KBM-7 (cell line): ENCODE measurements around the gene RELN.

ENCODE experiments used
- DNase-seq: peaks from one replicate; pipeline ENCODE4 v3.0.0-alpha.2; 2015
- in situ Hi-C: fragments of 300-500 bp; cut with MboI; formaldehyde crosslinking; loops from 2 replicates; pipeline ENCODE4 v1.14.3; 2020; ENCODE audit warnings: low sequenced_read_pairs, low pct_unique_long_range_greater_than_20kb, mixed read lengths

RELN gene

DNA sequence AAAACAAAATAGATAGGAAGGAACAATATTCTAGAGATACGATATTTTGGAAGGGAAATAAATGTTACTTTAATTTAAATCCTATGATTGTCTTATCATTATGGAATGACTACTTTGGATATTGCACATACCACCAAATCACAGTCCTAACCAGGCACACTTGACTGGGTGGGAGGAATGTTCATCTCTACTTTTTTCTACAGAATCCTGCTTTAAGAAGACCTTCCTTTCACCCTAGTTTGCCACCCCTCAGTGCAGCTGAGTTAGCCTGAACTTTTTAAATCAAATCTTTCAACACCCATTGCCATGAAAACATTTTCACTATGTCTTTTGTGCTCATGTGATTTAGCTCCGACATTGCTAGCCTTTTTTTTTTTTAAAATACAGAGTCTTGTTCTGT is 38.1 kb downstream of the RELN start:
- in situ Hi-C loops, result no loop called here
- DNase-seq, result no peak

DNA sequence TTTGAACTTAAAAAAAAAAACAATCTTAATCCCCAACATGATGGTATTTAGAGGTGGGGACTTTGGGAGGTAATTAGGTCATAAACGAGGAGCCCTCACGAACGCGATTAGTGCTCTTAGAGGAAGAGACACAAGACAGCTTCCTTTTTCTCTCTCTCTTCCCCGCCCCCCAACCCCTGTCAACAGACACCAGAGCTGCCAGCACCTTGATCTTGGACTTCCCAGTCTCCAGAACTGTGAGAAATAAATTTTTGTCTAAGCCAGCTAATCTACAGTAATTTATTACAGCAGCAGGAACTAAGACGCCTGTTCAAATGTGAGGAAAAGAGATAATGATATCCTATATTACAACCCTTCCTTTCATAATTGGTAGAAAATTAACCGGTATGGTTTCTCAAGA is 40.1 kb downstream of the RELN start:
- peak; percentile 0 for DNase-seq
- in situ Hi-C loops, result no loop called here

DNA sequence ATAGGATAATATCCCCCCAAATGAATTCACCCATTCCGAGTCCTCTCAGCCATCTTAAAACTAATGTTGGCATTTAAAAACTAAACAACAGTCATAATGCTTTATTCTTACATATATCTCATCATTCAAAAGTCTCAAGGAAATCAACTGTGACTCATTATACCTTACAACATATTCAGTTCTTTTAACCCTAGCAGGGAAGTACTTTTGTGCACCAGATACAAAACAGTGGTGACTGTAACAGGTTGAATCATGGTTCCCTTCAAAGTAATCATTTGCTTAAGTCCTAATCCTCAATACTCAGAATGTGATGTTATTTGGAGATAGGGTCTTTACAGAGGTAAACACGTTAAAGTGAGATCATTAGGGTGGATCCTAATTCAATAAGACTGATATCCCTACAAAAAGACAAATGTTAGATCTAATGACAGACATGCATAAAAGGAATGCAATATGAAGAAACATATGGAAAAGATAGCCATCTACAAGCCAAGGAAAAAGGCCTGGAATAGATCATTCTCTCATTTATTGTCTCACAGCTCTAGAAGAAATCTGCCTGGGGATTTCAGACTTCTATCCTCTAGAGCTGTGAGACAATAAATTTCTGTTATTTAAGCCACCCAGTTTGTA is 42.3 kb downstream of the RELN start:
- in situ Hi-C loops, result no loop called here
- no peak for DNase-seq

DNA sequence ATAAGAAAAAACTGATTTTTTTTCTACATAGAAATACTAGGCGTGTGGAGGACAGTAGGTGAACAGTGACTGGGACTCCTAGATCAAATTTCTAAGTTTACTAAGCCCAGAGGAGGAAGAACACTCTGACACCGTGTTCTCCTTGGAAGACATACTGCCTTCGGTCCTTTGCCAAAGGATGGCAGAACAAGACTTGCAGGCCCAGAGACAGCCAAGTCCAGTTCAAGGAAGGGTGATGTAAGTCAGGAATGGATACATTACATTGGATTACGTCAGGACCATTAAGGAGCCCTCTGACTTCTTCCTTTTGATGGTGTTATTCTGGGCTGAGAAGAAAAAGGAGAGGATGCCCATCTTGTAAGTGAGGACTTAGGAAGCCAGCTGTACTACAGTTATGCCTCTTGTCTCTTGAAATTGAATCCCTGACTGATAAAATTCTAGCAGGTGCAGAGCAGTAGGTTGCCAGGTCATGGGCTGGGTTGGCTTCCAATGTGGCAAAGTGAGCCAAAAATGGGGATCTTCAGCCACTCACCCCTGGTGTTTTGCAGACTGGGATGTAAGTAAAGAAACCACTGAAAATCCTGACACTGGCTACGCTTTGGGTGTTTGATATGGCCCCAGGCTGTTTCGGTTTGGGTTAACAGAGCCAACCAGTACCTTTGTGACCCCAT is 45.1 kb downstream of the RELN start:
- DNase-seq, result no peak
- in situ Hi-C loops, result no loop called here

DNA sequence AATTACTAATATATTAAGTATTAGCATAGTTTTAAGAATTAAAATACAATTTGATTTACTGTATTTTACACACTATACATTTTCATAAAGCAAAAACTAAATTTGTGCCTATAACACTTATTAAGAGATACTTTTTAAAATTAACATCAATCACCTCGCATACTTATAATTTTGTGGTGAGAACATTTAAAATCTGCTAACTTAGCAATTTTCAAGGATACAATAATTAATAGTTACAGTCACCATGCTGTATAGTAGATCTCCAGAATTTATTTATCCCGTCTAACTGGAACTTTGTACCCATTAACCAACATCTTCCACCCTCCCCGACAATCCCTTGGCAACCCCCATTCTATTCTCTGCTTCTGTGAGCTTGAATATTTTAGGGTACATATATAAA is 47.5 kb downstream of the RELN start:
- DNase-seq, result no peak
- in situ Hi-C loops, result no loop called here

DNA sequence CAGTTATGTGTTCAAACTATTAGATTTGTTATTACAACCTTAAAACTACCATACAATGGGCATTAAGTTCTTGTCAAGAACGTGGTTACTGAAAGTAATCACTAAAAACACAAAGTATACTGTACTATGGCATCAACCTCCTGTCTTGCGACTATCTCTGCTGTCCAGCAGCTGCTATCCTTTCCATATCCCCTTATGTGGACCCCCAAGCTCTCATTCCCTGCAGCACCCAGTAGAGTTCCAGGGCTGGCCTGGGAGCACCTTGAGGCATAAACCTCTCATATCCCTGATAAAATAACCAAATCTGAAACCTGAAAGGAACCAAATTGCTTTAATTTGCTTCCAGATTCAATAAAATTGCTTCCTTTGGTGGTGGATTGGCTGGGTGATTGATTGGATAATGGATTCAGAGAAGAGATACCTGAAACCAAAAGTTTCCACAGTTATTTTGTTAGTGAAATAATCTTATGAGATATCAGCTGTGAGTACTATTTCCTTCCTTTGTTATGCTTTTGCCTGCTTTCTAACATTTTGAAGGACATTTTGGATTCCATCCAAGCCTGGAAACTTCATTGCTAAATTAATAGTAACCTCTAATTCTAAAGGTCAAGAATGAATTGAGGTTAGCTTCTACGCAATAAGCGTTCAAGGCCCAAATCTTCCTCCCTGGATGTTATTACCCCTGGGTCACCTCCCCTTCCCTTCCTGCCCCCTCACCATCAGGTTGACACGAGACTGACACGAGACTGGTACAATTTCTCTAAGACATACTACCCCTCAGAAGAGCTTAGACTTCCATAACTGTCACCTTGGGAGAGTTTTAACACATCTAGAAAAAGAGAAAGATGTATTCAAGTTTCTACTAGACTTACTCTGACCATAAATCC is 48.8 kb downstream of the RELN start:
- in situ Hi-C loops, result no loop called here

DNA sequence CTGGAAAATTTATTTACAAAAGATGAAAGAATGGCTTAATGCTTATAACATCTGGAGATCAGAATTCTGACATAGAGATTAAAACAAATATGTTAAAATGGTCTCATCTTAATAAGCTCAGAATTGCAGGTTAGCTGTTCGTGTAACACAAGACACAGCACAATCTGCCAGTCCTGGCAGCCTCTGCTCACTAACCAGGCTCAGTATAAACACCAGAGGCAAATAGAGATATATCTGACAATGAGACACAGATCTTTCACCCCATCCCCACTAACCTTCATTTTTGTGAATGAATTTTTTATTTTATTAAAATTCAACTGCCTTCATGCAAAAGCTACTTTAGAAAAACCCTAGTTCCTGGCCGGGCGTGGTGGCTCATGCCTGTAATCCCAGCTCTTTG is 51.8 kb downstream of the RELN start:
- DNase-seq, result no peak
- in situ Hi-C loops, result no loop called here

More for the DNA sequence above, 48.8 kb downstream of the RELN start:
- no peak for DNase-seq

DNA sequence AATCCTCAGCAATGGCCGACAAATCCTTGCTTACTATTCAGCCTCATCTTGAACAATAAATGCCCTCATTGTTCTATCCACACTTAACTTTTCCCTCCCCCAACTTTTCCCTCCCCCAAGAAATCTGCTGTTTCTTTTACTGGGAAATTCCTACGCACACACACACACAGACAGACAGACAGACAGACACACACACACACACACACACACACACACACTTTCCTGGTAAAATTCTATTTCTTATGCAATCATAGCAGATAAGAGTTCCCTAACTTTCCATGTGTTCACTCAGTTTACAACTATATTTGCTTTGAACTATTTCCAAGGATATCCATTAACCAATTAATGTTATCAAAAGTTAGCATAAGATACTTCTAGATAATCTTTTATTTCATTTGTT is 52.9 kb downstream of the RELN start:
- in situ Hi-C loops, result no loop called here
- DNase-seq, result no peak

DNA sequence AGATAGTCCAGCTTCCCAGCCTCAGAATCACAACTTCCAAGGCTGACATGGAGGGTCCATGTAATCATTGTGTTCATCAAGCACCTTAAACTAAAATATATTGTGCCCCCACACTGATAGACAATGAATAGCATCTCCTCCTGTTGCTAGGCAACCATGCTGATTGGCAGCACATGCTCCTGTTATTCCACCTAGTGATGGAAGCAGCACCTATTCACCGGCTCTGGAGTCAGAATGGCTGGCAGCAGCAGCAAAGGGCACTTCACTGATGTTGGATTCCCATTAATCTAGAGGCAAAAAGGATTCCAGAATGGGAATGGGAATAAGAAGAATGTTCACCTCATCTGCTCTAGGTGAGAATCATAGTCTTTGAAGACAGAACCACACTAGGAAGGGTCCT is 55.0 kb downstream of the RELN start:
- DNase-seq, result no peak
- in situ Hi-C loops, result no loop called here

DNA sequence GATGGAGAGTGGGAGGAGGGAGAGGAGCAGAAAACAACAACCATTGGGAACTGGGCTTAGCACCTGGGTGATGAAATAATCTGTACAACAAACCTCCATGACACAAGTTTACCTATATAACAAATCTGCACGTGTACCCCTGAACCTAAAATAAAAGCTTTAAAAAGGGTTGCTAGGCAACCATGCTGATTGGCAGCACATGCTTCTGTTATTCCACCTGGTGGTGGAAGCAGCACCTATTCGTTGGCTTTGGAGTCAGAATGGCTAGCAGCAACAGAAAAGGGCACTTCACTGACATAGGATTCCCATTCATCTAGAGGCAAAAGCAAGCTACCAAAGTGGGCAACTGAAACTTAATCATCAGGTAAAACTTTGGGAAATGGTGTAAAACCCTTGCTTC is 57.1 kb downstream of the RELN start:
- in situ Hi-C loops, result no loop called here
- no peak for DNase-seq

DNA sequence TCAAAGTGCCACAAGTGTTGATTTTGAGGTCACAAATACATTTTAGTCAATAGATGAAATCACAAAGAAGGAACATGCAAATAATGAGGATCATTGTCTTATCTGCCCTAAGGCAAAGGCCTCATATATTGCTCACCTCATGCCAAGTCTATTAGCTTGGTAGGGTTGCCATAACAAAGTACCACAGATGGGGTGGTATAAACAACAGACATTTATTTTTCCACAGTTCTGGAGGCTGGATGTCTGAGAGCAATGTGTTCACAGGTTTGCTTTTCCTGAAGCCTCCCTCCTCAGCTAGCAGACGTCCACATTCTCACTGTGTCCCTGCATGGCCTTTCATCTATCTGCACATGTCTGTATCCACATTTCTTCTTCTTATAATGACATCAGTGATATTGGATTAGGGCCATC is 59.6 kb downstream of the RELN start:
- DNase-seq, result no peak
- in situ Hi-C loops, result no loop called here

DNA sequence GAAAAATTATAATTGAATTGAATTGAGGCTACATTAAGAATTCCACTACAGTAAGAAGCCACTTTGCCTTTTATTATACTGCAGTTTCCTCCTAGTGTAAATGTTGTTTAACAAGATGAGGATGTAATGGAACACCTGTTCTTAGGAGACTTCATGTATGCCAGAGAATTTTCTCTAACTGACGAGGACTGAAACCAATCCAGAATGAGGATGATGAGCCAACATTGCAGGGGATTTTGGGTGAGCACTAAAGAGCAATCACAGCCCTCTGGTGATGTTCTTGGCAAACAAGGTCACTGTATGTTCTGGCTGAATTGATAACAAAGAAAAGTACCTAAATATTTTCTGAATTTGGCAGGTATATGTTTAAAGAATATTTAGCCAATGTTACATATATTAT is 60.9 kb downstream of the RELN start:
- DNase-seq, result no peak
- in situ Hi-C loops, result no loop called here

DNA sequence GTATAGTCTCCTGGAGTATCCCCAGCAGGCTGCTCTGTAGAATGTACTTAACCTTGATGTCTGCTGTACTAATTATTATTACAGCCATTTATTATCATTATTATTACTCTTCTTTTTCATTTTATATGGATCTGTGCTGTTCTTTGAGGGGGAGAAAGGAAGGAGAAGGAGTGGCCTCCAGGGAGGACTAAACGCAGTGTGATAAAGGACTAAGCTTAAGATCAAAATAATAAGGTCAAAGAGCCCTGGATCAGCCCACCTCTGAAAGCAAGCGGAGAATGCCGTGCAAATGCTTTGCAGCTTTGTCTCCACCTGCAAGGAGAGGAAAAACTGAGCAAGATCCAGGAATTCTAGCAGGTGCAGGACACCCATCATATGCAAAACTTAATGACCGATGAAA is 65.3 kb downstream of the RELN start:
- DNase-seq, result no peak
- in situ Hi-C loops, result no loop called here

DNA sequence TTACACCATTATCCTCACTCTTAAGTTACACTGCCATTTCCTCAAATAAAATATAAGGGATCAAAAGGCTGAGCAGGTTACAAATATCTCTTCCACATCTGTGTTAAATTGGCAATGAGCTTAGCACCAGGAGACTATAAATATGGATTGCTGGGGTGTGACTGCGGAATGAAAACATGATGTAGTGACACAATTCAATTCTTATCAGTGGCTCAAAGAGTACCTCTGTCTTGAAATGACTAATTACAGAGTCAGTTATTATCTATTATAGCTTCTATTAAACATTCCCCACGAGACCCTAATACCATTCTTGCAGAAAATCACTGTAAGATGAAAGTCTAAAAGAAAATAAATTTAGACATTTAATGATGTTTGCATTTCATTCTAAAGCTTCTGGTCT is 67.1 kb downstream of the RELN start:
- no peak for DNase-seq
- in situ Hi-C loops, result no loop called here

DNA sequence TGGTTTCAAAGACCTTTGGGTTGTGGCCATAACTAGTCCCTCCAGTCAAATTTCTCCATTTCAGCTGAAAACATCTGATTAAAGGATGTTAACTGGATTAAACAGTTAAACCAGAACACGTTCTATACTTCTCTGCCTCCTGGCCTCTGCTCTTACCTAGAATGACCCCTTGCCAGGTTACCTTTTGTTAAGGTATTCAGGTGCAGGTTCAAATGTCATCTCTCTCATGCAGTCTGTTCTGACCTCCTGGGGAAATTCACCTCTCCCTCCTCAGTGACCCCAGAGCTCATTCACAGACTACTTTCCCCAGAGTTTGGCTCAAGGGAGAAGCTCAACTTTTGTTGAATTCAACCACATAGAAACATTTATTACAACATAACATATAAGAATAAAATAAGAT is 67.8 kb downstream of the RELN start:
- in situ Hi-C loops, result no loop called here
- DNase-seq, result no peak

DNA sequence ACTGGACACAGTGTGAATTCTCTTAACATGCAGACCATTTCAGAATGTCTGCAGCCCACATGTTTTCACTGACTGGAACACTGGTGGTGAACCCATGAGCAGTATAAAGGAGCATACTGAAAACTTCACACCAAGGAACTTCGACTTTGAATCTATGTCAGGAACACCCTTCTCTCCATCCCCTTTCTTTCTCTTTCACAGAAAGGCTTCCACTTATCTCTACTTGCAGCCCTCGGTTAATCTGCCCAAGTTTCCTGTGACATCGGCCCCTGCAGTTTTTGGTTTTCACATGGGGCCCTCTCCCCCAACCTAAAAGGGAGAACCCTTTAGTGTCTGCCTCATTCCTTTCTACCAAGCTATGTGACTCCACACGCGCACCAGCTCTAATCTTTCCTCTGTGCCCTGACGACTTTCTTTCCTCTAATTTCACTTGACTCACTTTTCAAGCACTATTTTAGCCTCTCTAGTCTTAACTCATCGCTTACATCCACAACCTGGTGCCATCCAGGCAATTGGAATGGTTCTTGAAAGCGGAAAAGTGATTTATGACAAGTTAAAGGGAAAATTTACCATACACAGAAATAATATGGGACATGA is 70.1 kb downstream of the RELN start:
- no peak for DNase-seq
- in situ Hi-C loops, result no loop called here

DNA sequence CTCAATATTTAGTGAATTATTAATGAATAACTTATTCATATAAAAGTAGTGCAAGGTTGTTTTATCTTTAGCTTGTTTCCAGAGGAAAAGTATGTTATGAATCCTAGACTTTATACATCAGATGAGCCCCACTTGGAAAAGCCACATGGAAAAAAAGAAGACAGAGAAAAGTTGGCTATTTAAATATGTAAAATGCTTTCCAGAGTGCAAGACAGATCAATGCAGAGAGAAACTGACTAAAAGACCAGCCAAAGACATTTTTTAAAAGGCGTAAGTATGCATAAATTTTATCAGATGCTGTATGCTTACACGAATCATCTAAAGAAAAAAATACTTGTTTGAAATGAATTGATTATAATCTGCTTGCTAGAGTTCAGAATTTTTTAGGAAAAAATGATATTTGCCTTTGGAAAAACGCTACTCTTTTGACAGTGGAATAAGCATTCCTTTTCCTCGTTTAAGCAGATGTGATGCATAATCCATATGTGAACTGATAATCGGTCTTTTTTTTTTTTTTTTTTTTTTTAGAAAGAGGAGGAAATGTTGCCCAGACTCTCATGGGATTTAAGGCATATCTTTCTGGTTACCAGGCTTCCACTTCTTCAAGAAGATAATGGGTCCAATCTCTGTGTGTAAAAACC is 70.7 kb downstream of the RELN start:
- DNase-seq, result no peak
- in situ Hi-C loops, result no loop called here

DNA sequence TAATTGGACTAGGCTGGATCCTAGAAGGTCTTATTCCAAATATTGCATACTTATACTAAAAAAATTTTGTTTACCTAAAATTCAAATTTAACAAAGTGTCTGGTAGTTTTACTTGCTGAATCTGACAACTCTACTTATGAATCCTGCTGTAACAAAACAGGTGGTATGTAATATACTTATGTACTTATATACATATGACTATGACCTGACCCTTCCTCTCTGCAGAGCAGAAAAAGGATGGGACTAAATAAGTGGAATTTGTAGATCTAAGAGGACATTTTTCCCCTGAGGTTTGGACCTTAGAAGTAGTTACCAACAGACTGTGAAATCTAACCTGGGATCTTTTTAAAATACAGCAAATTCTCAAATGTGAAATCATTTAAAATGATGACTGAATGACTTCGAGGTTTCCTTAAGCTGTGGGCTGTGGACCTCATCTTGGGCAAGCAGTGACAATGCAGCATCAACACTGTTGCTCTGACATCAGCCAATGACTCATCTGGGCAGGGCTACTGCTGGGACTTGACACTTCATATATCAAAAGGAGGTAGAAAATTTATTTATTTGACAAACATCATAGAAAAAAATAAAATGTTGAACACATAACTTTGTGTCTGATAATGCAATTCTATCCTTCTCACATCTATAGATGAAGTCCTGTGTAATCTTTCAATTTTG is 73.6 kb downstream of the RELN start:
- in situ Hi-C loops, result no loop called here
- no peak for DNase-seq
